Retinal pigment epithelial cell (primary cell): Measurements from ENCODE around the gene MSH3.

Experiments
- DNase-seq: peaks from one replicate; pipeline ENCODE4 v3.0.0-alpha.2; 2010; ENCODE audit warnings: low read depth
- H3K4me3 ChIP-seq: 2 replicates; pipeline ENCODE4 v1.5.1; 2011; ENCODE audit warnings: mild to moderate bottlenecking, low read length, control low read depth, moderate library complexity
- CTCF ChIP-seq: conservative IDR thresholded peaks from 2 replicates; pipeline ENCODE4 v1.5.1; 2011; ENCODE audit warnings: low read depth, low read length, control low read depth, inconsistent platforms

Gene MSH3

GRCh38 chr5:80925931-80926330, 271.5 kb downstream of the MSH3 start:
- DNase-seq = no peak

More at GRCh38 chr5:80925931-80926330, 271.5 kb downstream of the MSH3 start:
- no peak overlapping the region for H3K4me3 ChIP-seq
- TF ChIP-seq CTCF = no peak
